ENCODE measurements around the gene EEF2K.

Gene EEF2K

GRCh38 chr16:22252317-22252716 is 46.2 kb downstream of the EEF2K start:
- no peak for DNase-seq (ENCODE audit: low read depth)

- DNase-seq (ENCODE audit: low read depth), result no peak
These were observed 47.2 kb downstream of the EEF2K start for GRCh38 chr16:22253272-22253671.

- DNase-seq (ENCODE audit: low read depth), result no peak
These were observed 49.3 kb downstream of the EEF2K start for GRCh38 chr16:22255335-22255734.

- no peak for DNase-seq (ENCODE audit: low read depth)
These were observed 51.4 kb downstream of the EEF2K start for GRCh38 chr16:22257440-22257839.

- DNase-seq (ENCODE audit: low read depth), result no peak
These were observed 54.4 kb downstream of the EEF2K start for GRCh38 chr16:22260490-22260889.

GRCh38 chr16:22262460-22262859 is 56.4 kb downstream of the EEF2K start:
- no peak for DNase-seq (ENCODE audit: low read depth)

GRCh38 chr16:22264786-22265185 is 58.7 kb downstream of the EEF2K start:
- DNase-seq (ENCODE audit: low read depth), result no peak

- DNase-seq (ENCODE audit: low read depth), result no peak
These were observed 59.3 kb downstream of the EEF2K start for GRCh38 chr16:22265351-22265750.

- no peak for DNase-seq (ENCODE audit: low read depth)
These were observed 60.5 kb downstream of the EEF2K start for GRCh38 chr16:22266546-22266945.

GRCh38 chr16:22267764-22268163 is 61.7 kb downstream of the EEF2K start:
- no peak for DNase-seq (ENCODE audit: low read depth)

- DNase-seq (ENCODE audit: low read depth), result no peak
These were observed 64.4 kb downstream of the EEF2K start for GRCh38 chr16:22270525-22270924.

- DNase-seq (ENCODE audit: low read depth), result no peak
These were observed 67.0 kb downstream of the EEF2K start for GRCh38 chr16:22272870-22273650.

GRCh38 chr16:22274916-22275315 is 68.8 kb downstream of the EEF2K start:
- DNase-seq (ENCODE audit: low read depth), result no peak

- DNase-seq (ENCODE audit: low read depth), result no peak
These were observed 72.6 kb downstream of the EEF2K start for GRCh38 chr16:22278441-22279230.

GRCh38 chr16:22282254-22282892 is 76.3 kb downstream of the EEF2K start:
- DNase-seq (ENCODE audit: low read depth), result no peak

- no peak for DNase-seq (ENCODE audit: low read depth)
These were observed 78.6 kb downstream of the EEF2K start for GRCh38 chr16:22284637-22285036.

- no peak for DNase-seq (ENCODE audit: low read depth)
These were observed 79.0 kb downstream of the EEF2K start for GRCh38 chr16:22285080-22285479.

- no peak for DNase-seq (ENCODE audit: low read depth)
These were observed 84.9 kb downstream of the EEF2K start for GRCh38 chr16:22291020-22291419.

GRCh38 chr16:22291860-22292318 is 85.8 kb downstream of the EEF2K start:
- DNase-seq (ENCODE audit: low read depth), result no peak

GRCh38 chr16:22292320-22292719 is 86.2 kb downstream of the EEF2K start:
- DNase-seq (ENCODE audit: low read depth), result no peak

GRCh38 chr16:22293137-22294106 is 87.3 kb downstream of the EEF2K start:
- no peak for DNase-seq (ENCODE audit: low read depth)

Measured in T follicular helper cell (primary cell).